Measurements from ENCODE around the gene PSMG3.
A peak's percentile ranks its signal among the peaks of the same experiment; 100 is the strongest.

Gene PSMG3

GRCh38 chr7:1532456-1533254, 37.2 kb downstream of the PSMG3 start:
- Histone ChIP-seq H3K9ac (no peak overlapping the region), H3K4me2 (ENCODE audit: low read length) (peak overlapping the region; percentile 85), H2AFZ (no peak overlapping the region), H3K27ac (peak overlapping the region; percentile 75), H3K27me3 (ENCODE audit: control insufficient read depth, insufficient read depth, low read length) (no peaks in the 10 kb centered on the region), H3K4me1 (peaks cover 20% of the 10 kb centered on the region), H3K79me2 (peaks cover 4% of the 10 kb centered on the region), H3K36me3 (ENCODE audit: control insufficient read depth, insufficient read depth, low read length) (no peaks in the 10 kb centered on the region), H3K9me3 (ENCODE audit: control insufficient read depth, low read length) (no peaks in the 10 kb centered on the region), H3K4me3 (ENCODE audit: low read depth, low read length) (peak overlapping the region; percentile 27)
- TF ChIP-seq CTCF (IDR thresholded peaks at IDR 0.05): no peak

GRCh38 chr7:1531979-1532455, 37.8 kb downstream of the PSMG3 start:
- Histone ChIP-seq H3K9ac (no peak overlapping the region), H3K4me1 (peaks cover 14% of the 10 kb centered on the region), H3K27ac (peak overlapping the region; percentile 75), H3K36me3 (ENCODE audit: control insufficient read depth, insufficient read depth, low read length) (no peaks in the 10 kb centered on the region), H2AFZ (peak overlapping the region; percentile 66), H3K9me3 (ENCODE audit: control insufficient read depth, low read length) (no peaks in the 10 kb centered on the region), H3K79me2 (no peaks in the 10 kb centered on the region), H3K4me3 (ENCODE audit: low read depth, low read length) (peak overlapping the region; percentile 62), H3K4me2 (ENCODE audit: low read length) (peak overlapping the region; percentile 85), H3K27me3 (ENCODE audit: control insufficient read depth, insufficient read depth, low read length) (no peaks in the 10 kb centered on the region)
- no peak for TF ChIP-seq CTCF (IDR thresholded peaks at IDR 0.05)

- Histone ChIP-seq H3K27me3 (ENCODE audit: control insufficient read depth, insufficient read depth, low read length) (no peaks in the 10 kb centered on the region), H3K4me2 (ENCODE audit: low read length) (peak overlapping the region; percentile 85), H3K36me3 (ENCODE audit: control insufficient read depth, insufficient read depth, low read length) (no peaks in the 10 kb centered on the region), H3K9me3 (ENCODE audit: control insufficient read depth, low read length) (no peaks in the 10 kb centered on the region), H3K4me1 (peaks cover 12% of the 10 kb centered on the region), H3K27ac (peak overlapping the region; percentile 75), H3K79me2 (no peaks in the 10 kb centered on the region), H3K9ac (no peak overlapping the region), H3K4me3 (ENCODE audit: low read depth, low read length) (peak overlapping the region; percentile 62), H2AFZ (peak overlapping the region; percentile 66)
- no peak for TF ChIP-seq CTCF (IDR thresholded peaks at IDR 0.05)
These were observed 38.4 kb downstream of the PSMG3 start for GRCh38 chr7:1531263-1531978.

GRCh38 chr7:1530946-1531262, 38.9 kb downstream of the PSMG3 start:
- Histone ChIP-seq H3K4me1 (peaks cover 12% of the 10 kb centered on the region), H3K79me2 (no peaks in the 10 kb centered on the region), H3K9ac (no peak overlapping the region), H3K27me3 (ENCODE audit: control insufficient read depth, insufficient read depth, low read length) (no peaks in the 10 kb centered on the region), H3K9me3 (ENCODE audit: control insufficient read depth, low read length) (no peaks in the 10 kb centered on the region), H2AFZ (no peak overlapping the region), H3K36me3 (ENCODE audit: control insufficient read depth, insufficient read depth, low read length) (no peaks in the 10 kb centered on the region), H3K4me3 (ENCODE audit: low read depth, low read length) (peak overlapping the region; percentile 62), H3K4me2 (ENCODE audit: low read length) (peak overlapping the region; percentile 85), H3K27ac (no peak overlapping the region)
- TF ChIP-seq CTCF (IDR thresholded peaks at IDR 0.05): no peak
